Esophagus muscularis mucosa (tissue), 3 donors: ENCODE data around the gene SFTA2.

Experiments used
- EP300 ChIP-seq: sonication (generic); formaldehyde crosslinking; IDR thresholded peaks from one replicate; pipeline ENCODE4 v1.6.1; 2017; ENCODE audit warnings: antibody characterized with exemption
- TF ChIP-seq, protein P1 (sequence below), 3 experiments: fragments of 200-600 bp in 2 of 3; fragments of 450-650 bp in 1 of 3; sonication (generic) in 2 of 3; IDR thresholded peaks; one replicate each; pipeline ENCODE4 v1.5.1; 2017 to 2019; ENCODE audit warnings: antibody characterized with exemption in 3 of 3, mild to moderate bottlenecking in 2 of 3, moderate library complexity in 1 of 3

DNA sequence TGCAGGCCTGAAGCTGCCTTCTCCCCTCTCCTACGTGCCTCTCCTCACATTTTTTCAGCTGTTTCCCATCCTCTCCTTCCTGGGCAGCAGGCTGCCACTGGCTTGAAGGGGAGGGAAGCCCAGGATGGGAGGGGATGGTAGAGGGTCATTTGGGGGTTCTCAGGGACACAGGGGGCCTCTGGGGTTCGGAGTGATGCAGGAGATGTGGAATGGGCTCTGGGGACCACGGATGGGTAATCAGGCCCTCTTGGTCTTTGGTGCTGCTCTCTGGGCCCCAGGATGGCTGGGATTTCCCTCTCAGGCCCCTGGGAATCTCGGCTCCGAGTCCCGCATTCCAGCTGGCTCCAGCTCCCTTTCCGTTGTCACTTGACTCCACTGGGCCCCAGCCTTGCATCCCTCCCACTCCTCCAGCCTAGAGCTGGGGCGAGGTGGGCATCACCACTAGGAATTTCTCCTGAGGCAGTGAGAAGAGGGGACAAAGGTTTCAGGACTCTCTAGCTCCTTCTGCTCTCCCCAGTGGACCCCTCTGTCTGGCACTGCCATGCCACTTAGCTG, 49.7 kb downstream of the SFTA2 start:
- TF ChIP-seq, protein P1, sequence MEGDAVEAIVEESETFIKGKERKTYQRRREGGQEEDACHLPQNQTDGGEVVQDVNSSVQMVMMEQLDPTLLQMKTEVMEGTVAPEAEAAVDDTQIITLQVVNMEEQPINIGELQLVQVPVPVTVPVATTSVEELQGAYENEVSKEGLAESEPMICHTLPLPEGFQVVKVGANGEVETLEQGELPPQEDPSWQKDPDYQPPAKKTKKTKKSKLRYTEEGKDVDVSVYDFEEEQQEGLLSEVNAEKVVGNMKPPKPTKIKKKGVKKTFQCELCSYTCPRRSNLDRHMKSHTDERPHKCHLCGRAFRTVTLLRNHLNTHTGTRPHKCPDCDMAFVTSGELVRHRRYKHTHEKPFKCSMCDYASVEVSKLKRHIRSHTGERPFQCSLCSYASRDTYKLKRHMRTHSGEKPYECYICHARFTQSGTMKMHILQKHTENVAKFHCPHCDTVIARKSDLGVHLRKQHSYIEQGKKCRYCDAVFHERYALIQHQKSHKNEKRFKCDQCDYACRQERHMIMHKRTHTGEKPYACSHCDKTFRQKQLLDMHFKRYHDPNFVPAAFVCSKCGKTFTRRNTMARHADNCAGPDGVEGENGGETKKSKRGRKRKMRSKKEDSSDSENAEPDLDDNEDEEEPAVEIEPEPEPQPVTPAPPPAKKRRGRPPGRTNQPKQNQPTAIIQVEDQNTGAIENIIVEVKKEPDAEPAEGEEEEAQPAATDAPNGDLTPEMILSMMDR (IDR thresholded peaks at IDR 0.05) = no peak
- no peak for TF ChIP-seq EP300
